Measurements from ENCODE around the gene RBMS2.

RBMS2 gene

GRCh38 chr12:56581418-56582145 lies 60.0 kb downstream of the RBMS2 start:
- no peak for DNase-seq (ENCODE audit: low spot score)

GRCh38 chr12:56585098-56585497 lies 63.5 kb downstream of the RBMS2 start:
- DNase-seq (ENCODE audit: low spot score) = no peak

GRCh38 chr12:56589783-56590182 lies 68.2 kb downstream of the RBMS2 start:
- DNase-seq (ENCODE audit: low spot score) = no peak

GRCh38 chr12:56590237-56590830 lies 68.7 kb downstream of the RBMS2 start:
- peak; percentile 77 for DNase-seq (ENCODE audit: low spot score)

- no peak for DNase-seq (ENCODE audit: low spot score)
Measured at GRCh38 chr12:56591126-56591525, 69.5 kb downstream of the RBMS2 start.

GRCh38 chr12:56591961-56592360 lies 70.3 kb downstream of the RBMS2 start:
- DNase-seq (ENCODE audit: low spot score) = no peak

- DNase-seq (ENCODE audit: low spot score) = peak; percentile 83
Measured at GRCh38 chr12:56593909-56594621, 72.4 kb downstream of the RBMS2 start.

GRCh38 chr12:56596815-56597214 lies 75.2 kb downstream of the RBMS2 start:
- DNase-seq (ENCODE audit: low spot score) = no peak

GRCh38 chr12:56599041-56599440 lies 77.4 kb downstream of the RBMS2 start:
- no peak for DNase-seq (ENCODE audit: low spot score)

- no peak for DNase-seq (ENCODE audit: low spot score)
Measured at GRCh38 chr12:56599797-56600196, 78.2 kb downstream of the RBMS2 start.

GRCh38 chr12:56600753-56601152 lies 79.1 kb downstream of the RBMS2 start:
- DNase-seq (ENCODE audit: low spot score) = no peak

- peak; percentile 45 for DNase-seq (ENCODE audit: low spot score)
Measured at GRCh38 chr12:56601503-56601902, 79.9 kb downstream of the RBMS2 start.

GRCh38 chr12:56602239-56602638 lies 80.6 kb downstream of the RBMS2 start:
- DNase-seq (ENCODE audit: low spot score) = no peak

- no peak for DNase-seq (ENCODE audit: low spot score)
Measured at GRCh38 chr12:56604355-56604754, 82.7 kb downstream of the RBMS2 start.

GRCh38 chr12:56614627-56615026 lies 93.0 kb downstream of the RBMS2 start:
- no peak for DNase-seq (ENCODE audit: low spot score)

GRCh38 chr12:56616244-56616643 lies 94.6 kb downstream of the RBMS2 start:
- DNase-seq (ENCODE audit: low spot score) = no peak

- no peak for DNase-seq (ENCODE audit: low spot score)
Measured at GRCh38 chr12:56616925-56617324, 95.3 kb downstream of the RBMS2 start.

GRCh38 chr12:56622535-56622934 lies 100.9 kb downstream of the RBMS2 start:
- DNase-seq (ENCODE audit: low spot score) = no peak

GRCh38 chr12:56626701-56627100 lies 105.1 kb downstream of the RBMS2 start:
- DNase-seq (ENCODE audit: low spot score) = no peak

GRCh38 chr12:56628671-56629458 lies 107.2 kb downstream of the RBMS2 start:
- no peak for DNase-seq (ENCODE audit: low spot score)

GRCh38 chr12:56629459-56630179 lies 108.0 kb downstream of the RBMS2 start:
- DNase-seq (ENCODE audit: low spot score) = no peak

GRCh38 chr12:56630180-56630632 lies 108.6 kb downstream of the RBMS2 start, which contains the start of gene BAZ2A:
BAZ2A (minus strand) TSS chr12:56630326; CDS start chr12:56617530, 12,796 bp downstream.
- peak; percentile 90 for DNase-seq (ENCODE audit: low spot score)

All from HuH-7 (cell line).